ENCODE results near the gene CNTNAP2. TPM values are rescaled to one million over a fixed set of nuclear protein-coding genes. Genes with fewer than 3 reads are reported as not detected.

CNTNAP2 gene
- total RNA-seq, 2 donors from 2014 or later, result 171 to 228 TPM

DNA sequence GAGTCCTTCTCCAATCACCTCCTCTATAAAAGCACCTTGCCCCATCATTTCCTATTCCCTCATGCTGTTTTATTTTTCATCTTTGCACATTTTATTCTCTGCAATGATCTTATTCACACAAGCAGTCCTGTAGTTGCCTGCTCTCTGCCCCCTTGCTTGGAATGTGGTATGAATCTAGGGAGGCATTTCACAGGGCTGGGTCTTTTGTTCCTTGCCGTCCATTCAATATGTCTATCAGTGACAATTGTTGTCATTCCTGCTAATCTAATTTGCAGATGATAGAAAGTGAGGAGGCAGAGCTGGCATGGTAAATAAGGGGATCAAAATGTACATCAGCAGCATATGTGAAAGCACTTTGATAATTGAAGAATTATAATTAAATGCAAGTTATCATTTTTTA, 2227.8 kb downstream of the CNTNAP2 start:
- Mint-ChIP-seq H3K27ac (no peak overlapping the region), H3K4me3 (peak overlapping the region; percentile 96), H3K36me3 (ENCODE audit: low read depth) (peaks cover 39% of the 10 kb centered on the region), H3K9me3 (no peaks in the 10 kb centered on the region), H3K27me3 (ENCODE audit: insufficient read depth) (no peaks in the 10 kb centered on the region), H3K4me1 (peaks cover 58% of the 10 kb centered on the region)
- Histone ChIP-seq H3K27me3 (ENCODE audit: control insufficient read depth, insufficient read depth, low read length, poor library complexity, severe bottlenecking) (no peaks in the 10 kb centered on the region), H3K9ac (ENCODE audit: extremely low read depth, low read length, poor library complexity, severe bottlenecking) (no peak overlapping the region), H3K4me1 (ENCODE audit: control insufficient read depth, insufficient read depth, low read length) (peaks cover 6% of the 10 kb centered on the region), H3K27ac (ENCODE audit: low read depth, low read length) (no peak overlapping the region), H3K9me3 (ENCODE audit: control insufficient read depth, low read length) (peaks cover 11% of the 10 kb centered on the region), H3K4me3 (ENCODE audit: low read length) (peak overlapping the region; percentile 99), H3K36me3 (ENCODE audit: control insufficient read depth, insufficient read depth, low read length) (peaks cover 50% of the 10 kb centered on the region)
- no peak for DNase-seq
- TF ChIP-seq, protein P1, sequence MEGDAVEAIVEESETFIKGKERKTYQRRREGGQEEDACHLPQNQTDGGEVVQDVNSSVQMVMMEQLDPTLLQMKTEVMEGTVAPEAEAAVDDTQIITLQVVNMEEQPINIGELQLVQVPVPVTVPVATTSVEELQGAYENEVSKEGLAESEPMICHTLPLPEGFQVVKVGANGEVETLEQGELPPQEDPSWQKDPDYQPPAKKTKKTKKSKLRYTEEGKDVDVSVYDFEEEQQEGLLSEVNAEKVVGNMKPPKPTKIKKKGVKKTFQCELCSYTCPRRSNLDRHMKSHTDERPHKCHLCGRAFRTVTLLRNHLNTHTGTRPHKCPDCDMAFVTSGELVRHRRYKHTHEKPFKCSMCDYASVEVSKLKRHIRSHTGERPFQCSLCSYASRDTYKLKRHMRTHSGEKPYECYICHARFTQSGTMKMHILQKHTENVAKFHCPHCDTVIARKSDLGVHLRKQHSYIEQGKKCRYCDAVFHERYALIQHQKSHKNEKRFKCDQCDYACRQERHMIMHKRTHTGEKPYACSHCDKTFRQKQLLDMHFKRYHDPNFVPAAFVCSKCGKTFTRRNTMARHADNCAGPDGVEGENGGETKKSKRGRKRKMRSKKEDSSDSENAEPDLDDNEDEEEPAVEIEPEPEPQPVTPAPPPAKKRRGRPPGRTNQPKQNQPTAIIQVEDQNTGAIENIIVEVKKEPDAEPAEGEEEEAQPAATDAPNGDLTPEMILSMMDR (conservative IDR thresholded peaks at IDR 0.05), result no peak
- WGBS, 2 experiments (ENCODE audit: insufficient coverage in 1 of 2, insufficient read length in 1 of 2), result 14 to 17% methylated on average over 1 of the region's 1 CpG

DNA sequence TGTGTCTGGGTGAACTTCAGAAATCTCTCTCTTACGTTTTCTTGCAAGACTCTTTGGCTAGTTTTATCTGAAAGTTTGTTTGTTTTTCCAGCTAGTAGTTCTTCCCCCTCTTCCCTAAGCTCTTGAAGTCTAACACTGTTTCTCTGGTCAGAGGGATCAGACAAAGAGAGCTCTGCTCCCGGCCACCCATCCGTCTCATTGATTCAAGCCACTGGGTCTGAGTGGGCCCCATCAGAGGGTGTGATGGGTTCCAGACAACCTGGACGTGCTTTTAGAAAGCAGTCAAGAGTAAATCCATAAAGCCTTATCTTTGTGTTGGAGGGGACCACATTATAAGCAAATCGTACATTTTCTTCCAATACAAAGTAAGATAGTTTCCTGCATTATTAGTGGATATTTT, 2231.4 kb downstream of the CNTNAP2 start:
- H3K9ac ChIP-seq (ENCODE audit: extremely low read depth, low read length, poor library complexity, severe bottlenecking), result no peak overlapping the region
- TF ChIP-seq, protein P1 (conservative IDR thresholded peaks at IDR 0.05), result no peak
- peak overlapping the region; percentile 56 for H3K4me3 ChIP-seq (ENCODE audit: low read length)
- H3K36me3 ChIP-seq (ENCODE audit: control insufficient read depth, insufficient read depth, low read length), result peaks cover 73% of the 10 kb centered on the region
- peaks cover 3% of the 10 kb centered on the region for H3K4me1 ChIP-seq (ENCODE audit: control insufficient read depth, insufficient read depth, low read length)
- Mint-ChIP-seq H3K27ac (peak overlapping the region; percentile 50), H3K36me3 (ENCODE audit: low read depth) (peaks cover 58% of the 10 kb centered on the region), H3K4me1 (peaks cover 53% of the 10 kb centered on the region), H3K27me3 (ENCODE audit: insufficient read depth) (no peaks in the 10 kb centered on the region), H3K4me3 (peak overlapping the region; percentile 3), H3K9me3 (peaks cover 9% of the 10 kb centered on the region)
- peak overlapping the region; percentile 1 for H3K27ac ChIP-seq (ENCODE audit: low read depth, low read length)
- no peaks in the 10 kb centered on the region for H3K27me3 ChIP-seq (ENCODE audit: control insufficient read depth, insufficient read depth, low read length, poor library complexity, severe bottlenecking)
- no peak for DNase-seq
- peaks cover 28% of the 10 kb centered on the region for H3K9me3 ChIP-seq (ENCODE audit: control insufficient read depth, low read length)
- 63 to 86% methylated on average over 1 to 5 of the region's 5 CpGs for WGBS, 2 experiments (ENCODE audit: insufficient coverage in 1 of 2, insufficient read length in 1 of 2)

DNA sequence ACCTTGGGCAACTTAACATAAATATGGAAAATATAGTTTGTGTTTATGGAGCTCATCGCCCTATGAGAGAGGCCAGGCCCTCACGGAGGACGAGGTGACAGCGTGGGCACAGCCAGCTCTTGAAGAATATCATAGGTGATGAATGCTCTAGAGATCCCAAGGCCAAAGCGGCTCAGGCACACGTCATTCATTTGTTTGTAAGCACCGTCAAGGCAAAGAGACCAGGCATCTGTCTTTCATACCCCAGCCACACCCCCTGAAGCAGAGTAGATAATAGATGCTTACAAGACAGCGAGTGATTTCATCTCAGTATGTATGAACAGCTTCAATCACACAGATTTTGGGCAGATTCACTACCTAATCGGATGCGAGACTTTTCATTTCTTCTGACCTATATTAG, 2231.9 kb downstream of the CNTNAP2 start:
- TF ChIP-seq, protein P1 (conservative IDR thresholded peaks at IDR 0.05), result no peak
- H3K4me3 Mint-ChIP-seq, result no peak overlapping the region
- H3K27me3 Mint-ChIP-seq (ENCODE audit: insufficient read depth), result no peaks in the 10 kb centered on the region
- no peak for DNase-seq
- H3K27ac Mint-ChIP-seq, result no peak overlapping the region
- Histone ChIP-seq H3K36me3 (ENCODE audit: control insufficient read depth, insufficient read depth, low read length) (peaks cover 73% of the 10 kb centered on the region), H3K27ac (ENCODE audit: low read depth, low read length) (no peak overlapping the region), H3K9me3 (ENCODE audit: control insufficient read depth, low read length) (peaks cover 28% of the 10 kb centered on the region), H3K4me1 (ENCODE audit: control insufficient read depth, insufficient read depth, low read length) (peaks cover 3% of the 10 kb centered on the region), H3K4me3 (ENCODE audit: low read length) (peak overlapping the region; percentile 56), H3K27me3 (ENCODE audit: control insufficient read depth, insufficient read depth, low read length, poor library complexity, severe bottlenecking) (no peaks in the 10 kb centered on the region), H3K9ac (ENCODE audit: extremely low read depth, low read length, poor library complexity, severe bottlenecking) (no peak overlapping the region)
- H3K4me1 Mint-ChIP-seq, result peaks cover 53% of the 10 kb centered on the region
- peaks cover 9% of the 10 kb centered on the region for H3K9me3 Mint-ChIP-seq
- WGBS, 2 experiments (ENCODE audit: insufficient coverage in 1 of 2, insufficient read length in 1 of 2), result 88 to 100% methylated on average over 3 to 10 of the region's 10 CpGs
- H3K36me3 Mint-ChIP-seq (ENCODE audit: low read depth), result peaks cover 58% of the 10 kb centered on the region
